ENCODE data around the gene SBSN.

The SBSN gene

GRCh38 chr19:35528218-35529038, at the start of gene SBSN:
Gene SBSN, minus strand, starts transcription at chr19:35528311. Its CDS starts 30 bp downstream, at chr19:35528281.
- DNase-seq (ENCODE audit: low read depth), result peak; percentile 82

- no peak for DNase-seq (ENCODE audit: low read depth)
These were observed 43.4 kb upstream of the SBSN start for GRCh38 chr19:35571406-35571965.

GRCh38 chr19:35569281-35569781, 41.2 kb upstream of the SBSN start:
- DNase-seq (ENCODE audit: low read depth), result no peak

- DNase-seq (ENCODE audit: low read depth), result no peak
These were observed 38.6 kb upstream of the SBSN start for GRCh38 chr19:35566738-35567137.

- DNase-seq (ENCODE audit: low read depth), result no peak
These were observed 37.1 kb upstream of the SBSN start for GRCh38 chr19:35565016-35565856.

- no peak for DNase-seq (ENCODE audit: low read depth)
These were observed 35.2 kb upstream of the SBSN start, which contains the start of gene ATP4A for GRCh38 chr19:35563207-35563829. Gene ATP4A, minus strand, starts transcription at chr19:35563658. Its CDS starts 29 bp downstream, at chr19:35563629.

GRCh38 chr19:35562776-35563175, 34.7 kb upstream of the SBSN start:
- DNase-seq (ENCODE audit: low read depth), result no peak

GRCh38 chr19:35562336-35562735, 34.2 kb upstream of the SBSN start:
- DNase-seq (ENCODE audit: low read depth), result no peak

- no peak for DNase-seq (ENCODE audit: low read depth)
These were observed 33.3 kb upstream of the SBSN start for GRCh38 chr19:35561436-35561835.

- DNase-seq (ENCODE audit: low read depth), result no peak
These were observed 32.6 kb upstream of the SBSN start for GRCh38 chr19:35560677-35561076.

GRCh38 chr19:35560271-35560670, 32.2 kb upstream of the SBSN start:
- DNase-seq (ENCODE audit: low read depth), result no peak

- DNase-seq (ENCODE audit: low read depth), result no peak
These were observed 31.7 kb upstream of the SBSN start for GRCh38 chr19:35559781-35560180.

GRCh38 chr19:35559281-35559659, 31.2 kb upstream of the SBSN start:
- DNase-seq (ENCODE audit: low read depth), result no peak

- no peak for DNase-seq (ENCODE audit: low read depth)
These were observed 30.5 kb upstream of the SBSN start for GRCh38 chr19:35558400-35559280.

- peak; percentile 56 for DNase-seq (ENCODE audit: low read depth)
These were observed 29.7 kb upstream of the SBSN start for GRCh38 chr19:35557539-35558399.

- DNase-seq (ENCODE audit: low read depth), result no peak
These were observed 28.9 kb upstream of the SBSN start for GRCh38 chr19:35556846-35557538.

- no peak for DNase-seq (ENCODE audit: low read depth)
These were observed 28.0 kb upstream of the SBSN start for GRCh38 chr19:35556025-35556590.

GRCh38 chr19:35555301-35556005, 27.3 kb upstream of the SBSN start:
- DNase-seq (ENCODE audit: low read depth), result peak; percentile 12
